Esophagus muscularis mucosa (tissue), 4 donors: ENCODE measurements around the gene RPS14. TPM values are rescaled to one million over a fixed set of nuclear protein-coding genes. Genes with fewer than 3 reads are reported as not detected.

Experiments
- DNase-seq: peaks from one replicate; pipeline ENCODE4 v3.0.0-alpha.2; 2017; ENCODE audit errors: extremely low spot score
- H3K27ac ChIP-seq, 4 donors: fragments of 200-600 bp; sonication (generic); replicated peaks in 1 of 4; 1 replicate in 3 of 4; 2 replicates in 1 of 4; pipeline ENCODE4 v1.5.1; 2016 to 2019; ENCODE audit warnings: mild to moderate bottlenecking in 1 of 4
- H3K27me3 ChIP-seq, 4 donors: fragments of 200-600 bp; sonication (generic); one replicate each; pipeline versions ENCODE4 v1.5.1 to v1.6.0; 2016 to 2019
- H3K36me3 ChIP-seq, 4 donors: fragments of 200-600 bp; sonication (generic); one replicate each; pipeline ENCODE4 v1.5.1; 2016 to 2019
- H3K4me1 ChIP-seq, 4 donors: fragments of 200-600 bp; sonication (generic); one replicate each; pipeline ENCODE4 v1.5.1; 2016 to 2019
- H3K4me3 ChIP-seq, 4 donors: fragments of 200-600 bp; sonication (generic); 1 replicate in 2 of 4; 2 replicates in 2 of 4; pipeline ENCODE4 v1.5.1; 2016 to 2019; ENCODE audit warnings: mild to moderate bottlenecking in 4 of 4, moderate library complexity in 1 of 4
- H3K9me3 ChIP-seq, 4 donors: fragments of 200-600 bp; sonication (generic); 1 replicate in 3 of 4; 2 replicates in 1 of 4; pipeline ENCODE4 v1.5.1; 2016 to 2019
- CTCF ChIP-seq, 3 experiments: fragments of 200-600 bp in 2 of 3; fragments of 450-650 bp in 1 of 3; sonication (generic) in 2 of 3; IDR thresholded peaks; one replicate each; pipeline ENCODE4 v1.5.1; 2017 to 2019; ENCODE audit warnings: antibody characterized with exemption in 3 of 3, mild to moderate bottlenecking in 2 of 3, moderate library complexity in 1 of 3
- EP300 ChIP-seq: sonication (generic); formaldehyde crosslinking; IDR thresholded peaks from one replicate; pipeline ENCODE4 v1.6.1; 2017; ENCODE audit warnings: antibody characterized with exemption
- POLR2A ChIP-seq: fragments of 450-650 bp; IDR thresholded peaks from one replicate; pipeline ENCODE4 v1.6.1; 2017; ENCODE audit warnings: antibody characterized with exemption, moderate library complexity, mild to moderate bottlenecking, low read depth
- POLR2AphosphoS5 ChIP-seq, 2 donors: sonication (generic); formaldehyde crosslinking; IDR thresholded peaks; one replicate each; pipeline ENCODE4 v1.6.1; 2017; ENCODE audit warnings: antibody characterized with exemption in 2 of 2
- WGBS: methylation state at CpG from one replicate; pipeline ENCODE4 v1.1.5; 2018; 5-methylcytosine and 5-hydroxymethylcytosine counted together
- intact Hi-C: fragments of 100-400 bp; cut with DNase I; formaldehyde crosslinking; loops from one replicate; pipeline ENCODE4 v1.15.1; 2023
- total RNA-seq, 4 donors: library from RNA; depleted of rRNA; stranded (reverse); fragments of >200 nt; gene quantifications; one replicate each; pipeline versions ENCODE4 v1.1.0 to v1.2.1, GENCODE V29; 2016

Gene RPS14
- total RNA-seq, 4 donors from 2014 or later = 1,492 to 3,727 (median 2,626) TPM

DNA sequence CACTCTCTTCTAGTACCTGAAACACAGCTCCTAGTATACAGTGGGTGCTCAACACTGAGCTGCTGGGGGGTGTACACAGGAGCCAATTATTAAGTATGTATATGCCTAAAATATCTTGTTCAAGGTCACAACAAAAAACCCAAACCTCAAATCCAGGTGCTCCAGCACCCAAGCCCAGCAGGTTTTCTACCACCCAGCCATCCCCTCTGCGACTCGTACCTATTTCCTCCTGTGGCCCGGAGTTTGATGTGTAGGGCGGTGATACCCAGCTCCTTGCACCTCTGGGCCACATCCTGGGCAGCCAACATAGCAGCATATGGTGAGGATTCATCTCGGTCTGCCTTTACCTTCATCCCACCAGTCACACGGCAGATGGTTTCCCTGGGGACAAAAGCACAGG lies 3.0 kb downstream of the RPS14 start:
- WGBS = 92% methylated on average over 6 of the region's 6 CpGs
- TF ChIP-seq CTCF (IDR thresholded peaks at IDR 0.05) (no peak), EP300 (no peak), POLR2A (no peak), POLR2AphosphoS5 (IDR thresholded peaks at IDR 0.05) (no peak)
- H3K4me3 ChIP-seq = no peak overlapping the region
- no peaks in the 10 kb centered on the region for H3K27me3 ChIP-seq
- H3K36me3 ChIP-seq = peaks cover 44 to 59% (median 50%) of the 10 kb centered on the region in 4 donors
- no peak for DNase-seq
- H3K27ac ChIP-seq = no peak overlapping the region
- intact Hi-C loops = loop anchor here (10.0 kb wide), 1 partner anchor 312 kb away; no protein-coding TSS in a partner anchor
- H3K9me3 ChIP-seq = peaks cover 0 to 6% (median 0%) of the 10 kb centered on the region in 4 donors
- H3K4me1 ChIP-seq = peaks cover 20 to 63% (median 44%) of the 10 kb centered on the region in 4 donors

DNA sequence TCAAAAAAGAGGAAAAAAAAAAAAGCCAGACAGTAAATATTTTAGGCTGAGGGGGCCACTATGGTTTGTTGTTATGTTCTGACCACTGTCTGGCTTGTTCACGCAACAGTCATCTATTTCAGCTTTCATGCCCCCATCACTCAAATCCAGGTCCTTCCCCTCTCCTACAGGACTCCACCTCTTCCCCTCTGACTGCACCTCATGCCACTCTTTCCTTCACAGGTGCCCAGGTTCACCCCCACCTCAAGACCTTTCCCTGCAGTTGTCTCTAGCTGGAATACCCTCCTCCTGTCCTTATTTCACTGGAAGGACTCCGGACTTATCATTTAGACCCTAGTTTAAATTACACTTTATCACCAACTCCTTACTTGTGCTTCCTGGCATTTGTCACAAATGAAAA lies 3.5 kb downstream of the RPS14 start:
- H3K36me3 ChIP-seq = peaks cover 44 to 60% (median 50%) of the 10 kb centered on the region in 4 donors
- DNase-seq = no peak
- no peak overlapping the region for H3K4me3 ChIP-seq
- intact Hi-C loops = loop anchor here (10.0 kb wide), 1 partner anchor 311 kb away; no protein-coding TSS in a partner anchor
- no peak overlapping the region for H3K27ac ChIP-seq
- H3K4me1 ChIP-seq = peaks cover 23 to 66% (median 44%) of the 10 kb centered on the region in 4 donors
- WGBS = 91% methylated on average over 2 of the region's 2 CpGs
- H3K9me3 ChIP-seq = peaks cover 0 to 6% (median 0%) of the 10 kb centered on the region in 4 donors
- H3K27me3 ChIP-seq = no peaks in the 10 kb centered on the region
- TF ChIP-seq CTCF (IDR thresholded peaks at IDR 0.05) (no peak), POLR2AphosphoS5 (IDR thresholded peaks at IDR 0.05) (no peak), POLR2A (no peak), EP300 (no peak)

- DNase-seq = no peak
- Histone ChIP-seq H3K4me3 (no peak overlapping the region), H3K36me3 (peaks cover 44 to 60% (median 53%) of the 10 kb centered on the region in 4 donors), H3K27ac (no peak overlapping the region), H3K4me1 (peaks cover 23 to 66% (median 42%) of the 10 kb centered on the region in 4 donors), H3K9me3 (no peaks in the 10 kb centered on the region), H3K27me3 (no peaks in the 10 kb centered on the region)
- 80% methylated on average over 9 of the region's 9 CpGs for WGBS
- TF ChIP-seq POLR2A (no peak), EP300 (no peak), CTCF (IDR thresholded peaks at IDR 0.05) (no peak), POLR2AphosphoS5 (IDR thresholded peaks at IDR 0.05) (no peak)
- intact Hi-C loops = loop anchor here (10.0 kb wide), 1 partner anchor 310 kb away; no protein-coding TSS in a partner anchor
Observed at GRCh38 chr5:150444770-150445169, 4.8 kb downstream of the RPS14 start.

- no peak for DNase-seq
- H3K27me3 ChIP-seq = no peaks in the 10 kb centered on the region
- H3K9me3 ChIP-seq = no peaks in the 10 kb centered on the region
- 59% methylated on average over 15 of the region's 15 CpGs for WGBS
- intact Hi-C loops = loop anchor here (10.0 kb wide), 1 partner anchor 309 kb away; no protein-coding TSS in a partner anchor
- peak overlapping the region in 1 of 4 donors; percentile 14 for H3K27ac ChIP-seq
- TF ChIP-seq CTCF (IDR thresholded peaks at IDR 0.05) (no peak), POLR2A (no peak), POLR2AphosphoS5 (IDR thresholded peaks at IDR 0.05) (no peak), EP300 (no peak)
- H3K36me3 ChIP-seq = peaks cover 44 to 60% (median 53%) of the 10 kb centered on the region in 4 donors
- peaks cover 18 to 60% (median 38%) of the 10 kb centered on the region in 4 donors for H3K4me1 ChIP-seq
- H3K4me3 ChIP-seq = no peak overlapping the region
Observed at GRCh38 chr5:150443242-150444075, 6.1 kb downstream of the RPS14 start.
